ENCODE measurements around the gene FBXL14.

DNA sequence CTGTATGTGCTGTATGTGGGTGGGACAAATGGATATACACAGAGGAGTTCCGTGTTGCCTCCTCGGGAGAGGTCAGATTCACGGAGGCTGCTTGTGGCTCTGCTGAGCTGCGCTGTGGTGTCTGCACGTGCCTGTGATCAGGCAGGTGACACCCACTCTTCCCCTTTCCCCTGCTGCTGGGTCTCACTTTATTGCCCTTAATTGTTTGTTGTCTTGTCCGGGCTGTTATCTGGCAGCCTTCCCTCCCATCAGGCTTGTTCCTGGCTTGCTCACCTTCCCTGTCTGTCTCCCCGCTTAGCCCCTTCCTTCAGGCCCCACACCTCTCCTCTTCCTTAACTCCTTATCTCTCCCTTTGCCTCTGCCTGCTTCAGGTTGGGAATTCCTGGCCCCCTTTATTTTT is 48.1 kb upstream of the FBXL14 start:
- no peak for TF ChIP-seq POLR2A (IDR thresholded peaks at IDR 0.05)
- TF ChIP-seq, protein P1, sequence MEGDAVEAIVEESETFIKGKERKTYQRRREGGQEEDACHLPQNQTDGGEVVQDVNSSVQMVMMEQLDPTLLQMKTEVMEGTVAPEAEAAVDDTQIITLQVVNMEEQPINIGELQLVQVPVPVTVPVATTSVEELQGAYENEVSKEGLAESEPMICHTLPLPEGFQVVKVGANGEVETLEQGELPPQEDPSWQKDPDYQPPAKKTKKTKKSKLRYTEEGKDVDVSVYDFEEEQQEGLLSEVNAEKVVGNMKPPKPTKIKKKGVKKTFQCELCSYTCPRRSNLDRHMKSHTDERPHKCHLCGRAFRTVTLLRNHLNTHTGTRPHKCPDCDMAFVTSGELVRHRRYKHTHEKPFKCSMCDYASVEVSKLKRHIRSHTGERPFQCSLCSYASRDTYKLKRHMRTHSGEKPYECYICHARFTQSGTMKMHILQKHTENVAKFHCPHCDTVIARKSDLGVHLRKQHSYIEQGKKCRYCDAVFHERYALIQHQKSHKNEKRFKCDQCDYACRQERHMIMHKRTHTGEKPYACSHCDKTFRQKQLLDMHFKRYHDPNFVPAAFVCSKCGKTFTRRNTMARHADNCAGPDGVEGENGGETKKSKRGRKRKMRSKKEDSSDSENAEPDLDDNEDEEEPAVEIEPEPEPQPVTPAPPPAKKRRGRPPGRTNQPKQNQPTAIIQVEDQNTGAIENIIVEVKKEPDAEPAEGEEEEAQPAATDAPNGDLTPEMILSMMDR (IDR thresholded peaks at IDR 0.05), result no peak
